ENCODE measurements around the gene DYDC1.
"Not testable (repeated sequence)": the region's sequence is repeated elsewhere in the genome, so short reads cannot be mapped to it uniquely, and the experiment has no call there.

GRCh38 chr10:80305989-80306388 is 50.6 kb downstream of the DYDC1 start:
- not testable (repeated sequence) for TF ChIP-seq CTCF, POLR2A (IDR thresholded peaks at IDR 0.05)
